ENCODE measurements around the gene GKN2. TPM values are rescaled to one million over a fixed set of nuclear protein-coding genes. Genes with fewer than 3 reads are reported as not detected.

GKN2 gene
- total RNA-seq, 1 experiment from 2014 or later: not detected

DNA sequence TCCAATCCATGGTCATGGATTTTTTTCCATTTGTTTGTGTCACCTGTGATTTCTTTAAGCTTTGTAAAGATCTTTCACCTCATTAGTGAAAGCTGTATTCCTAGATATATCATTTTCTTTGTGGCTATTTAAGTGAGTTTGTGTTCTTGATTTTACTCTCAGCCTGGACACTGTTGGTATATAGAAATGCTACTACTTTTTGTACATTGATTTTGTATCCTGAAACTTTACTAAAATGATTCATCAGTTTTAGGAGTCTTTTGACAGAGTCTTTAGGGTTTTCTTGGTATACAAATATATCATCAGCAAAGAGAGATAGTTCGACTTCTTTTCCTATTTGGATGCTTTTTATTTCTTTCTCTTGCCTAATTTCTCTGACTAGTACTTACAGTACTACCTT, 12.3 kb downstream of the GKN2 start:
- TF ChIP-seq SIN3A (IDR thresholded peaks at IDR 0.05; ENCODE audit: borderline replicate concordance, insufficient read depth, low read depth, low read length) (no peak), POLR2AphosphoS5 (IDR thresholded peaks at IDR 0.05; ENCODE audit: low read depth, low read length) (no peak), REST (IDR thresholded peaks at IDR 0.05; ENCODE audit: insufficient read depth in 1 of 2, low read depth in 2 of 2, low read length in 1 of 2) (no peak), TCF7L2 (IDR thresholded peaks at IDR 0.05; ENCODE audit: low read depth, low read length) (no peak)
- TF ChIP-seq, protein P1, sequence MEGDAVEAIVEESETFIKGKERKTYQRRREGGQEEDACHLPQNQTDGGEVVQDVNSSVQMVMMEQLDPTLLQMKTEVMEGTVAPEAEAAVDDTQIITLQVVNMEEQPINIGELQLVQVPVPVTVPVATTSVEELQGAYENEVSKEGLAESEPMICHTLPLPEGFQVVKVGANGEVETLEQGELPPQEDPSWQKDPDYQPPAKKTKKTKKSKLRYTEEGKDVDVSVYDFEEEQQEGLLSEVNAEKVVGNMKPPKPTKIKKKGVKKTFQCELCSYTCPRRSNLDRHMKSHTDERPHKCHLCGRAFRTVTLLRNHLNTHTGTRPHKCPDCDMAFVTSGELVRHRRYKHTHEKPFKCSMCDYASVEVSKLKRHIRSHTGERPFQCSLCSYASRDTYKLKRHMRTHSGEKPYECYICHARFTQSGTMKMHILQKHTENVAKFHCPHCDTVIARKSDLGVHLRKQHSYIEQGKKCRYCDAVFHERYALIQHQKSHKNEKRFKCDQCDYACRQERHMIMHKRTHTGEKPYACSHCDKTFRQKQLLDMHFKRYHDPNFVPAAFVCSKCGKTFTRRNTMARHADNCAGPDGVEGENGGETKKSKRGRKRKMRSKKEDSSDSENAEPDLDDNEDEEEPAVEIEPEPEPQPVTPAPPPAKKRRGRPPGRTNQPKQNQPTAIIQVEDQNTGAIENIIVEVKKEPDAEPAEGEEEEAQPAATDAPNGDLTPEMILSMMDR (IDR thresholded peaks at IDR 0.05): no peak
- ATAC-seq (no peak), DNase-seq (ENCODE audit: low read depth, low spot score) (no peak)
- Histone ChIP-seq H3K9me3 (ENCODE audit: control insufficient read depth, insufficient read depth, low read depth, low read length) (no peaks in the 10 kb centered on the region), H3K27ac (ENCODE audit: low read length) (no peak overlapping the region), H3K4me3 (ENCODE audit: low read depth in 2 of 2, low read length in 2 of 2) (no peak overlapping the region), H3K27me3 (ENCODE audit: control insufficient read depth, insufficient read depth, low read length) (no peaks in the 10 kb centered on the region), H3K36me3 (ENCODE audit: control insufficient read depth, insufficient read depth, low read length) (no peaks in the 10 kb centered on the region), H3K4me1 (ENCODE audit: control insufficient read depth, insufficient read depth, low read length) (peaks cover 8% of the 10 kb centered on the region; the same call in 1 of the 2 replicates)
- ChIA-PET POLR2A (no interaction called here), CTCF (no interaction called here)
- in situ Hi-C loops (cut with HindIII; ENCODE audit: low pct_unique_long_range_greater_than_20kb, low sequenced_read_pairs): no loop called here
- intact Hi-C loops (cut with micrococcal nuclease; ENCODE audit: unreplicated experiment): loop anchor here (10.0 kb wide), 1 partner anchor 74 kb away; the partner anchor contains the start of gene ANTXR1
- no TSS peak for BruUV-seq (replicated peaks)

GRCh38 chr2:68939962-68940361, 12.7 kb downstream of the GKN2 start:
- Histone ChIP-seq H3K9me3 (ENCODE audit: control insufficient read depth, insufficient read depth, low read depth, low read length) (no peaks in the 10 kb centered on the region), H3K27me3 (ENCODE audit: control insufficient read depth, insufficient read depth, low read length) (no peaks in the 10 kb centered on the region), H3K36me3 (ENCODE audit: control insufficient read depth, insufficient read depth, low read length) (no peaks in the 10 kb centered on the region), H3K4me3 (ENCODE audit: low read depth in 2 of 2, low read length in 2 of 2) (no peak overlapping the region), H3K4me1 (ENCODE audit: control insufficient read depth, insufficient read depth, low read length) (peaks cover 8% of the 10 kb centered on the region; the same call in 1 of the 2 replicates), H3K27ac (ENCODE audit: low read length) (no peak overlapping the region)
- intact Hi-C loops (cut with micrococcal nuclease; ENCODE audit: unreplicated experiment) (loop anchor here (10.0 kb wide), 1 partner anchor 75 kb away; the partner anchor contains the start of gene ANTXR1), in situ Hi-C loops (cut with HindIII; ENCODE audit: low pct_unique_long_range_greater_than_20kb, low sequenced_read_pairs) (no loop called here)
- ChIA-PET CTCF (no interaction called here), POLR2A (no interaction called here)
- no peak for DNase-seq (ENCODE audit: low read depth, low spot score)
- no TSS peak for BruUV-seq (replicated peaks)
- ATAC-seq: no peak
- no peak for TF ChIP-seq TCF7L2 (IDR thresholded peaks at IDR 0.05; ENCODE audit: low read depth, low read length)
- no peak for TF ChIP-seq REST (IDR thresholded peaks at IDR 0.05; ENCODE audit: insufficient read depth in 1 of 2, low read depth in 2 of 2, low read length in 1 of 2)
- TF ChIP-seq POLR2AphosphoS5 (IDR thresholded peaks at IDR 0.05; ENCODE audit: low read depth, low read length): no peak
- TF ChIP-seq, protein P1 (IDR thresholded peaks at IDR 0.05): no peak
- TF ChIP-seq SIN3A (IDR thresholded peaks at IDR 0.05; ENCODE audit: borderline replicate concordance, insufficient read depth, low read depth, low read length): no peak
